GM23338 (cell line): Measurements from ENCODE around the gene TP73. TPM values are rescaled to one million over a fixed set of nuclear protein-coding genes. Genes with fewer than 3 reads are reported as not detected.
A peak's percentile ranks its signal among the peaks of the same experiment; 100 is the strongest.

Experiments
- ATAC-seq: fragments of 200-7000 bp; cut with Tn5 transposase; 3 replicates; pipeline ENCODE4 v1.9.1; 2020
- DNase-seq: peaks from one replicate; pipeline ENCODE4 v3.0.0-alpha.2; 2015; ENCODE audit warnings: low spot score
- H2AFZ ChIP-seq: fragments of 200-600 bp; sonication (generic); 2 replicates; pipeline ENCODE4 v1.8.0; 2016; ENCODE audit warnings: antibody characterized with exemption, mild to moderate bottlenecking, moderate library complexity
- H3F3A ChIP-seq: fragments of 200-600 bp; sonication (generic); replicated peaks from 2 replicates; pipeline ENCODE4 v1.8.0; 2017; ENCODE audit warnings: antibody characterized with exemption, mixed run types, low read depth
- H3K27ac ChIP-seq: fragments of 200-600 bp; sonication (generic); 2 replicates; pipeline ENCODE4 v1.6.1; 2016; ENCODE audit warnings: low read depth
- H3K27me3 ChIP-seq: fragments of 200-600 bp; sonication (generic); 2 replicates; pipeline ENCODE4 v1.8.0; 2016; ENCODE audit warnings: mild to moderate bottlenecking, mixed run types, moderate library complexity; ENCODE audit not compliant: insufficient read depth
- H3K36me3 ChIP-seq: fragments of 200-600 bp; sonication (generic); 2 replicates; pipeline ENCODE4 v1.8.0; 2016; ENCODE audit warnings: mild to moderate bottlenecking; ENCODE audit not compliant: insufficient read depth
- H3K4me1 ChIP-seq: fragments of 200-600 bp; sonication (generic); 2 replicates; pipeline ENCODE4 v1.8.0; 2016; ENCODE audit warnings: mild to moderate bottlenecking, moderate library complexity; ENCODE audit not compliant: insufficient read depth
- H3K4me2 ChIP-seq: fragments of 200-600 bp; sonication (generic); 2 replicates; pipeline ENCODE4 v1.7.1; 2017; ENCODE audit warnings: mixed run types
- H3K4me3 ChIP-seq: fragments of 200-600 bp; sonication (generic); 2 replicates; pipeline ENCODE4 v1.6.1; 2016; ENCODE audit warnings: mixed run types
- H3K79me2 ChIP-seq: fragments of 200-600 bp; sonication (generic); replicated peaks from 2 replicates; pipeline ENCODE4 v1.8.0; 2017; ENCODE audit warnings: mild to moderate bottlenecking; ENCODE audit not compliant: insufficient read depth
- H3K9me2 ChIP-seq: fragments of 200-600 bp; sonication (generic); 2 replicates; pipeline ENCODE4 v1.8.0; 2017; ENCODE audit not compliant: insufficient read depth
- H4K20me1 ChIP-seq: fragments of 200-600 bp; sonication (generic); replicated peaks from 2 replicates; pipeline ENCODE4 v1.8.0; 2017; ENCODE audit warnings: mild to moderate bottlenecking; ENCODE audit not compliant: insufficient read depth
- H3K27ac Mint-ChIP-seq: 2 replicates; pipeline ENCODE4 v1.8.0; 2020; ENCODE audit warnings: inconsistent platforms, mild to moderate bottlenecking, moderate library complexity, mixed read lengths
- H3K27me3 Mint-ChIP-seq: 3 replicates; pipeline ENCODE4 v1.8.0; 2022; ENCODE audit warnings: low read depth, mild to moderate bottlenecking, moderate library complexity, mixed read lengths, inconsistent platforms; ENCODE audit not compliant: insufficient read depth, poor library complexity
- H3K36me3 Mint-ChIP-seq: 3 replicates; pipeline ENCODE4 v1.8.0; 2021; ENCODE audit warnings: low read depth, mild to moderate bottlenecking, inconsistent platforms, moderate library complexity, mixed read lengths
- H3K4me1 Mint-ChIP-seq: 3 replicates; pipeline ENCODE4 v1.8.0; 2020; ENCODE audit warnings: mild to moderate bottlenecking, inconsistent platforms, mixed read lengths
- H3K4me3 Mint-ChIP-seq: 3 replicates; pipeline ENCODE4 v1.8.0; 2021; ENCODE audit warnings: moderate library complexity, mild to moderate bottlenecking, inconsistent platforms, mixed read lengths
- H3K9me3 Mint-ChIP-seq: 3 replicates; pipeline ENCODE4 v1.8.0; 2020; ENCODE audit warnings: moderate library complexity, mild to moderate bottlenecking, inconsistent platforms, mixed read lengths
- CREB1 ChIP-seq: fragments of 250-450 bp; sonication (Bioruptor Pico); IDR thresholded peaks from 2 replicates; pipeline ENCODE4 v1.5.0; 2020; ENCODE audit warnings: low read depth, mild to moderate bottlenecking, moderate library complexity
- CTCF ChIP-seq, 2 experiments: fragments of 200-600 bp in 1 of 2; sonication (generic) in 1 of 2; conservative IDR thresholded peaks; 2 replicates each; pipeline versions ENCODE4 v1.5.1 to v1.6.1; 2016 to 2017; ENCODE audit warnings: antibody characterized with exemption in 2 of 2, low read depth in 2 of 2, mild to moderate bottlenecking in 2 of 2, moderate library complexity in 1 of 2
- ETS1 ChIP-seq: IDR thresholded peaks from 2 replicates; pipeline ENCODE4 v1.6.1; 2016; ENCODE audit warnings: antibody characterized with exemption
- EZH2 ChIP-seq: fragments of 200-600 bp; sonication (generic); IDR thresholded peaks from one replicate; pipeline ENCODE4 v1.8.0; 2017; ENCODE audit warnings: antibody characterized with exemption, mild to moderate bottlenecking, low read depth; ENCODE audit not compliant: unreplicated experiment
- EZH2phosphoT487 ChIP-seq: fragments of 200-600 bp; sonication (generic); IDR thresholded peaks from one replicate; pipeline ENCODE4 v1.8.1; 2018; ENCODE audit warnings: antibody characterized with exemption; ENCODE audit not compliant: unreplicated experiment
- JUNB ChIP-seq: IDR thresholded peaks from one replicate; pipeline ENCODE4 v1.6.1; 2016; ENCODE audit warnings: antibody characterized with exemption; ENCODE audit not compliant: unreplicated experiment
- NANOG ChIP-seq: IDR thresholded peaks from 2 replicates; pipeline ENCODE4 v1.6.1; 2016; ENCODE audit warnings: antibody characterized with exemption, borderline replicate concordance
- POLR2AphosphoS5 ChIP-seq: IDR thresholded peaks from 2 replicates; pipeline ENCODE4 v1.6.1; 2016; ENCODE audit warnings: antibody characterized with exemption, low read depth
- REST ChIP-seq: IDR thresholded peaks from one replicate; pipeline ENCODE4 v1.6.1; 2018; ENCODE audit warnings: antibody characterized with exemption; ENCODE audit not compliant: unreplicated experiment
- STAT1 ChIP-seq: IDR thresholded peaks from one replicate; pipeline ENCODE4 v1.6.1; 2016; ENCODE audit warnings: antibody characterized with exemption; ENCODE audit not compliant: unreplicated experiment
- ZNF114 ChIP-seq: fragments of 250-450 bp; sonication (Bioruptor Pico); IDR thresholded peaks from 2 replicates; pipeline ENCODE4 v1.5.0; 2020; ENCODE audit warnings: mild to moderate bottlenecking, moderate library complexity
- ZNF331 ChIP-seq: fragments of 250-450 bp; sonication (Bioruptor Pico); IDR thresholded peaks from 2 replicates; pipeline ENCODE4 v1.5.0; 2020; ENCODE audit warnings: low read depth, mild to moderate bottlenecking, moderate library complexity
- ZNF462 ChIP-seq: fragments of 250-450 bp; sonication (Bioruptor Pico); IDR thresholded peaks from 2 replicates; pipeline ENCODE4 v1.5.0; 2020; ENCODE audit warnings: mild to moderate bottlenecking, moderate library complexity
- polyA plus RNA-seq: library from polyadenylated mRNA; unstranded; fragments of >200 nt; fragmentation: Nextera tagmentation; extraction: Ambion mirVana; gene quantifications from 2 replicates; pipeline ENCODE4 v1.2.1, GENCODE V29; 2016
- total RNA-seq: library from RNA; depleted of rRNA; stranded (reverse); fragments of >200 nt; shearing (Covaris generic); gene quantifications from 2 replicates; pipeline ENCODE4 v1.2.3, GENCODE V29; 2014

Gene TP73
- total and polyA plus RNA-seq, 2 experiments from 2014 or later: 1.4 to 3.4 TPM

- peaks cover 9% of the 10 kb centered on the region for H3K27me3 Mint-ChIP-seq
- peaks cover 24% of the 10 kb centered on the region for H3K4me1 Mint-ChIP-seq
- ATAC-seq (peak; percentile 7; the same call in 1 of the 3 replicates), DNase-seq (no peak)
- no peak overlapping the region for H3K27ac ChIP-seq
- no peak overlapping the region for H2AFZ ChIP-seq
- no peak overlapping the region for H3K4me2 ChIP-seq
- peaks cover 3% of the 10 kb centered on the region; the same call in 2 of the 3 replicates for H3K9me3 Mint-ChIP-seq
- no peaks in the 10 kb centered on the region for H4K20me1 ChIP-seq
- H3K27ac Mint-ChIP-seq: no peak overlapping the region
- TF ChIP-seq NANOG (no peak), CTCF (conservative IDR thresholded peaks at IDR 0.05; ENCODE audit: low read depth in 2 of 2) (no peak), REST (no peak), POLR2AphosphoS5 (no peak), EZH2 (no peak), ZNF462 (CRISPR knock-in tag) (no peak), ZNF331 (CRISPR knock-in tag) (no peak), STAT1 (no peak), EZH2phosphoT487 (no peak), JUNB (no peak), ETS1 (no peak), CREB1 (CRISPR knock-in tag) (no peak), ZNF114 (no peak)
- no peaks in the 10 kb centered on the region for H3K36me3 Mint-ChIP-seq
- H3K79me2 ChIP-seq: no peaks in the 10 kb centered on the region
- no peak overlapping the region for H3K4me3 ChIP-seq
- H3K36me3 ChIP-seq: no peaks in the 10 kb centered on the region
- peaks cover 5% of the 10 kb centered on the region; the same call in 1 of the 2 replicates for H3K4me1 ChIP-seq
- no peaks in the 10 kb centered on the region for H3K27me3 ChIP-seq
- no peaks in the 10 kb centered on the region for H3F3A ChIP-seq
- no peaks in the 10 kb centered on the region for H3K9me2 ChIP-seq
- H3K4me3 Mint-ChIP-seq: no peak overlapping the region
Observed at GRCh38 chr1:3618531-3618880, 33.8 kb upstream of the TP73 start.
